Liver (tissue), 9 donors: Measurements from ENCODE around the gene CHID1. TPM values are rescaled to one million over a fixed set of nuclear protein-coding genes. Genes with fewer than 3 reads are reported as not detected.

Source experiments
- DNase-seq: peaks from one replicate; pipeline ENCODE4 v3.0.0-alpha.2; 2017; ENCODE audit warnings: low spot score
- H3K27ac ChIP-seq, 2 donors: one replicate each; pipeline ENCODE4 v1.7.0; 2013; ENCODE audit warnings: inconsistent platforms in 2 of 2, low read length in 2 of 2, control low read depth in 1 of 2, low read depth in 1 of 2, mild to moderate bottlenecking in 1 of 2
- H3K27me3 ChIP-seq, 4 donors: one replicate each; pipeline versions ENCODE4 v1.6.1 to v1.7.0; 2013; ENCODE audit warnings: low read length in 3 of 4, inconsistent platforms in 1 of 4, mild to moderate bottlenecking in 1 of 4, moderate library complexity in 1 of 4; ENCODE audit not compliant: control insufficient read depth in 4 of 4, insufficient read depth in 4 of 4
- H3K36me3 ChIP-seq, 4 donors: one replicate each; pipeline versions ENCODE4 v1.6.1 to v1.7.0; 2013; ENCODE audit warnings: low read length in 3 of 4, mild to moderate bottlenecking in 3 of 4, low read depth in 1 of 4, moderate library complexity in 1 of 4; ENCODE audit not compliant: control insufficient read depth in 4 of 4, insufficient read depth in 3 of 4
- H3K4me1 ChIP-seq, 4 donors: one replicate each; pipeline versions ENCODE4 v1.6.1 to v1.7.0; 2013; ENCODE audit warnings: low read length in 3 of 4, mild to moderate bottlenecking in 3 of 4, moderate library complexity in 1 of 4; ENCODE audit not compliant: control insufficient read depth in 4 of 4, insufficient read depth in 4 of 4
- H3K4me3 ChIP-seq, 3 donors: one replicate each; pipeline versions ENCODE4 v1.6.1 to v1.7.0; 2013; ENCODE audit warnings: low read length in 3 of 3, control low read depth in 1 of 3, low read depth in 1 of 3, mild to moderate bottlenecking in 1 of 3
- H3K9ac ChIP-seq, 2 donors: one replicate each; pipeline ENCODE4 v1.7.0; 2013; ENCODE audit warnings: low read length in 2 of 2, mild to moderate bottlenecking in 2 of 2, moderate library complexity in 2 of 2, control low read depth in 1 of 2, low read depth in 1 of 2
- H3K9me3 ChIP-seq, 4 donors: one replicate each; pipeline versions ENCODE4 v1.6.1 to v1.7.0; 2013; ENCODE audit warnings: low read length in 3 of 4; ENCODE audit not compliant: control insufficient read depth in 4 of 4
- EGR1 ChIP-seq, 2 donors: IDR thresholded peaks; 2 replicates each; pipeline ENCODE4 v1.6.1; 2016 to 2018; ENCODE audit warnings: antibody characterized with exemption in 2 of 2, low read depth in 2 of 2
- FOXA1 ChIP-seq: IDR thresholded peaks from 2 replicates; pipeline ENCODE4 v1.6.1; 2016; ENCODE audit warnings: antibody characterized with exemption
- GABPA ChIP-seq, 2 donors: IDR thresholded peaks in 1 of 2; conservative IDR thresholded peaks in 1 of 2; 2 replicates each; pipeline ENCODE4 v1.6.1; 2016; ENCODE audit warnings: antibody characterized with exemption in 2 of 2, mild to moderate bottlenecking in 1 of 2, moderate library complexity in 1 of 2
- HNF4A ChIP-seq, 2 donors: conservative IDR thresholded peaks; 2 replicates each; pipeline ENCODE4 v1.6.1; 2016; ENCODE audit warnings: antibody characterized with exemption in 2 of 2, mild to moderate bottlenecking in 2 of 2
- HNF4G ChIP-seq: IDR thresholded peaks from 2 replicates; pipeline ENCODE4 v1.6.1; 2016; ENCODE audit warnings: antibody characterized with exemption
- JUND ChIP-seq, 2 donors: IDR thresholded peaks; 2 replicates each; pipeline ENCODE4 v1.6.1; 2016; ENCODE audit warnings: antibody characterized with exemption in 2 of 2
- NR2F2 ChIP-seq: IDR thresholded peaks from 2 replicates; pipeline ENCODE4 v1.6.1; 2016; ENCODE audit warnings: antibody characterized with exemption
- RAD21 ChIP-seq, 2 donors: IDR thresholded peaks; 2 replicates each; pipeline ENCODE4 v1.6.1; 2016; ENCODE audit warnings: antibody characterized with exemption in 2 of 2, mild to moderate bottlenecking in 2 of 2
- RXRA ChIP-seq, 2 donors: IDR thresholded peaks; 2 replicates each; pipeline ENCODE4 v1.6.1; 2017 to 2018; ENCODE audit warnings: antibody characterized with exemption in 2 of 2, mild to moderate bottlenecking in 1 of 2
- SP1 ChIP-seq: IDR thresholded peaks from 2 replicates; pipeline ENCODE4 v1.6.1; 2018; ENCODE audit warnings: antibody characterized with exemption, mild to moderate bottlenecking
- TAF1 ChIP-seq: conservative IDR thresholded peaks from 2 replicates; pipeline ENCODE4 v1.6.1; 2016; ENCODE audit warnings: antibody characterized with exemption, mild to moderate bottlenecking
- YY1 ChIP-seq: IDR thresholded peaks from 2 replicates; pipeline ENCODE4 v1.6.1; 2016; ENCODE audit warnings: antibody characterized with exemption, mild to moderate bottlenecking
- WGBS: extraction: QIAGEN DNeasy Blood & Tissue Kit; methylation state at CpG from one replicate; pipeline ENCODE4 v1.1.7; 2013; 5-methylcytosine and 5-hydroxymethylcytosine counted together
- polyA plus RNA-seq, 2 donors: library from polyadenylated mRNA; stranded (reverse) in 1 of 2; unstranded in 1 of 2; fragments of 200-250 nt in 1 of 2; fragments of >200 nt in 1 of 2; fragmentation: Nextera tagmentation in 1 of 2; extraction: Ambion mirVana in 1 of 2; gene quantifications; one replicate each; pipeline versions ENCODE4 v1.2.1 to v1.2.3, GENCODE V29; 2013 to 2015
- total RNA-seq, 2 donors: library from RNA; depleted of rRNA; stranded (reverse); fragments of >200 nt; gene quantifications; one replicate each; pipeline ENCODE4 v1.2.3, GENCODE V29; 2014
- TF ChIP-seq, protein P1 (sequence below): IDR thresholded peaks from 2 replicates; pipeline ENCODE4 v1.6.1; 2016; ENCODE audit warnings: antibody characterized with exemption
- TF ChIP-seq, protein P2 (sequence below): IDR thresholded peaks from 2 replicates; pipeline ENCODE4 v1.6.1; 2016; ENCODE audit warnings: antibody characterized with exemption
- TF ChIP-seq, protein P3 (sequence below): IDR thresholded peaks from 2 replicates; pipeline ENCODE4 v1.6.1; 2016; ENCODE audit warnings: antibody characterized with exemption
- TF ChIP-seq, protein P4 (sequence below): fragments of 150-350 bp; IDR thresholded peaks from 2 replicates; pipeline ENCODE4 v1.5.1; 2017; ENCODE audit warnings: improper control_type of control experiment, low read depth, low read length; ENCODE audit not compliant: missing input control
- TF ChIP-seq, protein P5 (sequence below): IDR thresholded peaks from 2 replicates; pipeline ENCODE4 v1.6.1; 2016; ENCODE audit warnings: antibody characterized with exemption, mild to moderate bottlenecking
- donor health status: healthy.
- donor health status: healthy.
- donor health status: healthy.
- donor health status: healthy.
- donor health status: healthy.

The CHID1 gene
- total and polyA plus RNA-seq, 4 donors, result 39.5 to 68.8 (median 59.1) TPM

DNA sequence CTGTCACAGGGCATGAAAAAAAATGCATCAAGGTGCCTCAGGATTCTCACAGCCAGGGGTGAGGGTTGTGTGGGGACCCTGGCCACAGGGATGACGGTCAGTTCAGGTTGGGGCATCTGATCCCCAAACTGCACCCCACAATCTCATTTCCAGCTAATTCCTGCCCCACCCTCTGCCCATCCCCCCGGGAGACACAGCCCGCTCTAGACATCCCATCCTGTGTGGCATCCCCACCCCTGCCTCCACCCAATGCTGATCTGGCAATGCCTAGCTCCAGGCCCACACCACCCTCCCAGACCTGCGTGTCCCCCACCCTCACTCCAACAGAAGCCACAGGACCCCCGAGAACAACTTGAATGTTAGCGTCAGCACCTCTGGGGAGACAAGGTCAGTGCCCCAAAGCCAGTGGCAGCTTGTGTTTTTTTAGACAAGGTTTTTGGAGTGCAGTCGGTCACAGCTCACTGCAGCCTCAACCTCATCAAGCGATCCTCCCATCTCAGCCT, 42.7 kb downstream of the CHID1 start:
- no peak overlapping the region for H3K27ac ChIP-seq
- H3K9ac ChIP-seq, result no peak overlapping the region
- WGBS, result 91% methylated on average over 8 of the region's 8 CpGs
- DNase-seq, result no peak
- TF ChIP-seq, protein P1, sequence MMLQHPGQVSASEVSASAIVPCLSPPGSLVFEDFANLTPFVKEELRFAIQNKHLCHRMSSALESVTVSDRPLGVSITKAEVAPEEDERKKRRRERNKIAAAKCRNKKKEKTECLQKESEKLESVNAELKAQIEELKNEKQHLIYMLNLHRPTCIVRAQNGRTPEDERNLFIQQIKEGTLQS, result no peak
- TF ChIP-seq JUND (IDR thresholded peaks at IDR 0.05), result no peak
- TF ChIP-seq, protein P2, sequence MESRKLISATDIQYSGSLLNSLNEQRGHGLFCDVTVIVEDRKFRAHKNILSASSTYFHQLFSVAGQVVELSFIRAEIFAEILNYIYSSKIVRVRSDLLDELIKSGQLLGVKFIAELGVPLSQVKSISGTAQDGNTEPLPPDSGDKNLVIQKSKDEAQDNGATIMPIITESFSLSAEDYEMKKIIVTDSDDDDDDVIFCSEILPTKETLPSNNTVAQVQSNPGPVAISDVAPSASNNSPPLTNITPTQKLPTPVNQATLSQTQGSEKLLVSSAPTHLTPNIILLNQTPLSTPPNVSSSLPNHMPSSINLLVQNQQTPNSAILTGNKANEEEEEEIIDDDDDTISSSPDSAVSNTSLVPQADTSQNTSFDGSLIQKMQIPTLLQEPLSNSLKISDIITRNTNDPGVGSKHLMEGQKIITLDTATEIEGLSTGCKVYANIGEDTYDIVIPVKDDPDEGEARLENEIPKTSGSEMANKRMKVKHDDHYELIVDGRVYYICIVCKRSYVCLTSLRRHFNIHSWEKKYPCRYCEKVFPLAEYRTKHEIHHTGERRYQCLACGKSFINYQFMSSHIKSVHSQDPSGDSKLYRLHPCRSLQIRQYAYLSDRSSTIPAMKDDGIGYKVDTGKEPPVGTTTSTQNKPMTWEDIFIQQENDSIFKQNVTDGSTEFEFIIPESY, result no peak
- no peak for TF ChIP-seq TAF1
- TF ChIP-seq GABPA (IDR thresholded peaks at IDR 0.05 in 1 of 2, conservative IDR thresholded peaks at IDR 0.05 in 1 of 2), result no peak
- TF ChIP-seq FOXA1, result no peak
- TF ChIP-seq RXRA (IDR thresholded peaks at IDR 0.05), result no peak
- no peak for TF ChIP-seq NR2F2
- no peak for TF ChIP-seq SP1
- TF ChIP-seq, protein P3, sequence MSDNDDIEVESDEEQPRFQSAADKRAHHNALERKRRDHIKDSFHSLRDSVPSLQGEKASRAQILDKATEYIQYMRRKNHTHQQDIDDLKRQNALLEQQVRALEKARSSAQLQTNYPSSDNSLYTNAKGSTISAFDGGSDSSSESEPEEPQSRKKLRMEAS, result no peak
- TF ChIP-seq HNF4A (conservative IDR thresholded peaks at IDR 0.05), result no peak
- TF ChIP-seq, protein P4, sequence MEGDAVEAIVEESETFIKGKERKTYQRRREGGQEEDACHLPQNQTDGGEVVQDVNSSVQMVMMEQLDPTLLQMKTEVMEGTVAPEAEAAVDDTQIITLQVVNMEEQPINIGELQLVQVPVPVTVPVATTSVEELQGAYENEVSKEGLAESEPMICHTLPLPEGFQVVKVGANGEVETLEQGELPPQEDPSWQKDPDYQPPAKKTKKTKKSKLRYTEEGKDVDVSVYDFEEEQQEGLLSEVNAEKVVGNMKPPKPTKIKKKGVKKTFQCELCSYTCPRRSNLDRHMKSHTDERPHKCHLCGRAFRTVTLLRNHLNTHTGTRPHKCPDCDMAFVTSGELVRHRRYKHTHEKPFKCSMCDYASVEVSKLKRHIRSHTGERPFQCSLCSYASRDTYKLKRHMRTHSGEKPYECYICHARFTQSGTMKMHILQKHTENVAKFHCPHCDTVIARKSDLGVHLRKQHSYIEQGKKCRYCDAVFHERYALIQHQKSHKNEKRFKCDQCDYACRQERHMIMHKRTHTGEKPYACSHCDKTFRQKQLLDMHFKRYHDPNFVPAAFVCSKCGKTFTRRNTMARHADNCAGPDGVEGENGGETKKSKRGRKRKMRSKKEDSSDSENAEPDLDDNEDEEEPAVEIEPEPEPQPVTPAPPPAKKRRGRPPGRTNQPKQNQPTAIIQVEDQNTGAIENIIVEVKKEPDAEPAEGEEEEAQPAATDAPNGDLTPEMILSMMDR, result no peak
- TF ChIP-seq, protein P5, sequence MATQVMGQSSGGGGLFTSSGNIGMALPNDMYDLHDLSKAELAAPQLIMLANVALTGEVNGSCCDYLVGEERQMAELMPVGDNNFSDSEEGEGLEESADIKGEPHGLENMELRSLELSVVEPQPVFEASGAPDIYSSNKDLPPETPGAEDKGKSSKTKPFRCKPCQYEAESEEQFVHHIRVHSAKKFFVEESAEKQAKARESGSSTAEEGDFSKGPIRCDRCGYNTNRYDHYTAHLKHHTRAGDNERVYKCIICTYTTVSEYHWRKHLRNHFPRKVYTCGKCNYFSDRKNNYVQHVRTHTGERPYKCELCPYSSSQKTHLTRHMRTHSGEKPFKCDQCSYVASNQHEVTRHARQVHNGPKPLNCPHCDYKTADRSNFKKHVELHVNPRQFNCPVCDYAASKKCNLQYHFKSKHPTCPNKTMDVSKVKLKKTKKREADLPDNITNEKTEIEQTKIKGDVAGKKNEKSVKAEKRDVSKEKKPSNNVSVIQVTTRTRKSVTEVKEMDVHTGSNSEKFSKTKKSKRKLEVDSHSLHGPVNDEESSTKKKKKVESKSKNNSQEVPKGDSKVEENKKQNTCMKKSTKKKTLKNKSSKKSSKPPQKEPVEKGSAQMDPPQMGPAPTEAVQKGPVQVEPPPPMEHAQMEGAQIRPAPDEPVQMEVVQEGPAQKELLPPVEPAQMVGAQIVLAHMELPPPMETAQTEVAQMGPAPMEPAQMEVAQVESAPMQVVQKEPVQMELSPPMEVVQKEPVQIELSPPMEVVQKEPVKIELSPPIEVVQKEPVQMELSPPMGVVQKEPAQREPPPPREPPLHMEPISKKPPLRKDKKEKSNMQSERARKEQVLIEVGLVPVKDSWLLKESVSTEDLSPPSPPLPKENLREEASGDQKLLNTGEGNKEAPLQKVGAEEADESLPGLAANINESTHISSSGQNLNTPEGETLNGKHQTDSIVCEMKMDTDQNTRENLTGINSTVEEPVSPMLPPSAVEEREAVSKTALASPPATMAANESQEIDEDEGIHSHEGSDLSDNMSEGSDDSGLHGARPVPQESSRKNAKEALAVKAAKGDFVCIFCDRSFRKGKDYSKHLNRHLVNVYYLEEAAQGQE, result no peak
- TF ChIP-seq EGR1 (IDR thresholded peaks at IDR 0.05; ENCODE audit: low read depth in 2 of 2), result no peak
- no peak for TF ChIP-seq HNF4G
- TF ChIP-seq YY1, result no peak
- H3K4me1 ChIP-seq, result no peaks in the 10 kb centered on the region
- no peaks in the 10 kb centered on the region for H3K9me3 ChIP-seq
- H3K36me3 ChIP-seq, result peaks cover 0 to 9% (median under 1%) of the 10 kb centered on the region in 4 donors
- H3K4me3 ChIP-seq, result no peak overlapping the region
- H3K27me3 ChIP-seq, result no peaks in the 10 kb centered on the region

DNA sequence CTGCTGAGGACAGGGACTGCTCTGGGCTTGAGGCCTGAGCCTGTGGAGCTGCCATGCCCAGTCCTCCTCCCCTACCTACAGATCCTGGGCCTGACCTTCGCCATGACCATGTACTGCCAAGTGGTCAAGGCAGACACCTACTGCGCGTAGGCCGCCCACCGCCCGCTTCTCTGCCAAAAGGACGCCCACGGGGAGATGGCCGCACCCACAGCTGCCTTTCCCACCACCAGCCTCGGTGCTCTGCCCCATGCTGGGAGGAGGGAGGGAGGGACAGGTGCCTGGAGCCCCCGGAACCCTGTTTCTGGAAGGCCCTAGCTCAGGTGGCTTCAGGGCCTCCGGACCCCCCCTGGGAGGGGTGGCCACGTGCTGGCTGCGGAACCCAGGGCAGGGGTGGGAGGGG, 44.1 kb downstream of the CHID1 start:
- TF ChIP-seq RAD21 (IDR thresholded peaks at IDR 0.05) (no peak), YY1 (no peak), NR2F2 (no peak), HNF4G (no peak), TAF1 (no peak), GABPA (IDR thresholded peaks at IDR 0.05 in 1 of 2, conservative IDR thresholded peaks at IDR 0.05 in 1 of 2) (no peak), RXRA (IDR thresholded peaks at IDR 0.05) (no peak), FOXA1 (no peak), SP1 (no peak), HNF4A (conservative IDR thresholded peaks at IDR 0.05) (no peak)
- TF ChIP-seq, protein P4, result no peak
- TF ChIP-seq, protein P1, result no peak
- TF ChIP-seq, protein P5, result no peak
- no peak for DNase-seq
- H3K27me3 ChIP-seq, result no peaks in the 10 kb centered on the region
- H3K27ac ChIP-seq, result no peak overlapping the region
- H3K9me3 ChIP-seq, result no peaks in the 10 kb centered on the region
- no peak overlapping the region for H3K9ac ChIP-seq
- H3K36me3 ChIP-seq, result peaks cover 0 to 9% (median under 1%) of the 10 kb centered on the region in 4 donors
- no peaks in the 10 kb centered on the region for H3K4me1 ChIP-seq
- WGBS, result 93% methylated on average over 14 of the region's 14 CpGs
- H3K4me3 ChIP-seq, result no peak overlapping the region
